Measurements from ENCODE around the gene GRID2IP.

Gene GRID2IP

GRCh38 chr7:6546498-6547251 is 4.6 kb downstream of the GRID2IP start:
- Histone ChIP-seq H3K9ac (no peak overlapping the region), H4K20me1 (ENCODE audit: insufficient read depth) (no peaks in the 10 kb centered on the region), H3K27me3 (ENCODE audit: insufficient read depth, low read depth) (no peaks in the 10 kb centered on the region), H3K27ac (no peak overlapping the region), H3K4me2 (no peak overlapping the region), H2AFZ (ENCODE audit: low read depth) (no peak overlapping the region), H3K79me2 (ENCODE audit: insufficient read depth, low read depth) (no peaks in the 10 kb centered on the region), H3K4me3 (IDR thresholded peaks at IDR 0.05; ENCODE audit: insufficient read depth, low read depth, low read length) (no peak overlapping the region), H3K36me3 (ENCODE audit: insufficient read depth) (no peaks in the 10 kb centered on the region), H3K4me1 (ENCODE audit: low read depth, poor library complexity, severe bottlenecking) (no peaks in the 10 kb centered on the region)
- no peak for TF ChIP-seq CTCF (conservative IDR thresholded peaks at IDR 0.05; ENCODE audit: low read depth, low read length)

GRCh38 chr7:6545398-6546126 is 5.7 kb downstream of the GRID2IP start:
- Histone ChIP-seq H3K4me1 (ENCODE audit: low read depth, poor library complexity, severe bottlenecking) (no peaks in the 10 kb centered on the region), H3K4me2 (no peak overlapping the region), H2AFZ (ENCODE audit: low read depth) (no peak overlapping the region), H3K27ac (no peak overlapping the region), H3K27me3 (ENCODE audit: insufficient read depth, low read depth) (no peaks in the 10 kb centered on the region), H3K4me3 (IDR thresholded peaks at IDR 0.05; ENCODE audit: insufficient read depth, low read depth, low read length) (no peak overlapping the region), H3K9ac (no peak overlapping the region), H3K79me2 (ENCODE audit: insufficient read depth, low read depth) (no peaks in the 10 kb centered on the region), H4K20me1 (ENCODE audit: insufficient read depth) (no peaks in the 10 kb centered on the region), H3K36me3 (ENCODE audit: insufficient read depth) (no peaks in the 10 kb centered on the region)
- TF ChIP-seq CTCF (conservative IDR thresholded peaks at IDR 0.05; ENCODE audit: low read depth, low read length): no peak

GRCh38 chr7:6542368-6542767 is 8.9 kb downstream of the GRID2IP start:
- H3K4me2 ChIP-seq: no peak overlapping the region

More at GRCh38 chr7:6542368-6542767, 8.9 kb downstream of the GRID2IP start:
- H3K79me2 ChIP-seq (ENCODE audit: insufficient read depth, low read depth): no peaks in the 10 kb centered on the region
- no peak for TF ChIP-seq CTCF (conservative IDR thresholded peaks at IDR 0.05; ENCODE audit: low read depth, low read length)
- no peak overlapping the region for H3K27ac ChIP-seq
- H3K27me3 ChIP-seq (ENCODE audit: insufficient read depth, low read depth): no peaks in the 10 kb centered on the region
- no peaks in the 10 kb centered on the region for H3K4me1 ChIP-seq (ENCODE audit: low read depth, poor library complexity, severe bottlenecking)
- no peaks in the 10 kb centered on the region for H3K36me3 ChIP-seq (ENCODE audit: insufficient read depth)
- no peaks in the 10 kb centered on the region for H4K20me1 ChIP-seq (ENCODE audit: insufficient read depth)
- H3K4me3 ChIP-seq (IDR thresholded peaks at IDR 0.05; ENCODE audit: insufficient read depth, low read depth, low read length): no peak overlapping the region
- no peak overlapping the region for H3K9ac ChIP-seq
- H2AFZ ChIP-seq (ENCODE audit: low read depth): no peak overlapping the region

Data from KMS-11 (cell line).